ENCODE data around the gene CDH13.

CDH13 gene

DNA sequence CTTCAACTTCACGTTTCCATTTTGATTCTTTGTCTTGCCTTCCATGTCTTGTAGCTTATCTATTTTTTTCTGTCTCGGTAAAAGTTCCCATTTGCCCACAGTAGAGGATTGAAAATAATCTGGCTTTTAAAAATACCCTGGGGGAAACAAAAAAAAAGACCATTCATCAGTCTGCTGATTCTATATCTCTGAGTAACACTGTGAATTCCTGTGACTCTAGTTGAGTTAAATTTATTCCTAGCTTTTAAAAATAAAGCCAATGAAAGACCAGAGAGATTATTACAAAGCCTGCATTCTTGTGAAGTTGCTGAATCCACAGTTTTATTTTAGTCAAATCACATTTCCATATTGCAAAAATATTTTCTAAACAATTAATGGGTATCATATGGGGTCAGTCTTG is 532.3 kb downstream of the CDH13 start:
- no peak for TF ChIP-seq POLR2AphosphoS5 (IDR thresholded peaks at IDR 0.05; ENCODE audit: low read depth, low read length)
- TF ChIP-seq FOXP2 (optimal IDR thresholded peaks at IDR 0.05; ENCODE audit: borderline replicate concordance, extremely low read depth, extremely low read length, insufficient read depth): no peak
- no peak for TF ChIP-seq TAF1 (IDR thresholded peaks at IDR 0.05; ENCODE audit: borderline replicate concordance, insufficient read depth, low read length)
- TF ChIP-seq SIN3A (IDR thresholded peaks at IDR 0.05; ENCODE audit: borderline replicate concordance, insufficient read depth, low read length): no peak
- TF ChIP-seq, protein P1, sequence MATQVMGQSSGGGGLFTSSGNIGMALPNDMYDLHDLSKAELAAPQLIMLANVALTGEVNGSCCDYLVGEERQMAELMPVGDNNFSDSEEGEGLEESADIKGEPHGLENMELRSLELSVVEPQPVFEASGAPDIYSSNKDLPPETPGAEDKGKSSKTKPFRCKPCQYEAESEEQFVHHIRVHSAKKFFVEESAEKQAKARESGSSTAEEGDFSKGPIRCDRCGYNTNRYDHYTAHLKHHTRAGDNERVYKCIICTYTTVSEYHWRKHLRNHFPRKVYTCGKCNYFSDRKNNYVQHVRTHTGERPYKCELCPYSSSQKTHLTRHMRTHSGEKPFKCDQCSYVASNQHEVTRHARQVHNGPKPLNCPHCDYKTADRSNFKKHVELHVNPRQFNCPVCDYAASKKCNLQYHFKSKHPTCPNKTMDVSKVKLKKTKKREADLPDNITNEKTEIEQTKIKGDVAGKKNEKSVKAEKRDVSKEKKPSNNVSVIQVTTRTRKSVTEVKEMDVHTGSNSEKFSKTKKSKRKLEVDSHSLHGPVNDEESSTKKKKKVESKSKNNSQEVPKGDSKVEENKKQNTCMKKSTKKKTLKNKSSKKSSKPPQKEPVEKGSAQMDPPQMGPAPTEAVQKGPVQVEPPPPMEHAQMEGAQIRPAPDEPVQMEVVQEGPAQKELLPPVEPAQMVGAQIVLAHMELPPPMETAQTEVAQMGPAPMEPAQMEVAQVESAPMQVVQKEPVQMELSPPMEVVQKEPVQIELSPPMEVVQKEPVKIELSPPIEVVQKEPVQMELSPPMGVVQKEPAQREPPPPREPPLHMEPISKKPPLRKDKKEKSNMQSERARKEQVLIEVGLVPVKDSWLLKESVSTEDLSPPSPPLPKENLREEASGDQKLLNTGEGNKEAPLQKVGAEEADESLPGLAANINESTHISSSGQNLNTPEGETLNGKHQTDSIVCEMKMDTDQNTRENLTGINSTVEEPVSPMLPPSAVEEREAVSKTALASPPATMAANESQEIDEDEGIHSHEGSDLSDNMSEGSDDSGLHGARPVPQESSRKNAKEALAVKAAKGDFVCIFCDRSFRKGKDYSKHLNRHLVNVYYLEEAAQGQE (IDR thresholded peaks at IDR 0.05; ENCODE audit: insufficient read depth in 1 of 2, low read depth in 2 of 2, low read length in 2 of 2): no peak

DNA sequence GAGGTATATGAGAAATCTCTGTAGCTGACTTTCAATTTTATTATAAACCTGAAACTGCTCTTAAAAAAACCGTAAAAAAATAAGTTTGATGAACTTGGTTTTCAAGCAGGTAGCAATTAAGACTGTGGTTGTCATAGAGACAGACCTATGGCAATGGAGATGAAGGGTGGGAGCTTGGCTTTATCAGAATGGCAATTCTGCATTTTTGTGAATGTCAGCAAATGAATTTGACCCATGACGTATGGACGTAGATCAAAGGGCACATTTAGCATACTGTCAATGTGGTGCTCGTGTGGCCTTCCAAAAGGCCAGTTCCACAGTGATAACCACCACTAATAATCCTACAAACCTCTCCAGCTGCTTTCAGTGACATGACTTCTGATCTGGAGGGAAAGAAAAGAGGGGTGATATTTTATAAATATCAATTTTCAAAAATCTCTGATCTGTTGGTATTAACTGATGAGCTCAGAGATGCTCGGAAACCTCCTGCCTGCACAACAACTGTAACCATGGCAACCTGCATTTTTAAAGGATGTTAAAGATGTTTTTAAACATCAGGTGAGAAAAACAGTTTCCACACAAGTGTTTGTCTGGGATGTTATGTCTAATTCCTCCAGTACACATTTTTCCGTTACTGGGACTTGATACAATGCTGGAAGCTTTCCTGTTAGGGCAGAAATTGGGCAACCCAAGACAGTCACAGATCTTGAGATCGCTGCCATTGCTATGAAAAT is 533.7 kb downstream of the CDH13 start:
- TF ChIP-seq, protein P1 (IDR thresholded peaks at IDR 0.05; ENCODE audit: insufficient read depth in 1 of 2, low read depth in 2 of 2, low read length in 2 of 2): no peak
- TF ChIP-seq FOXP2 (optimal IDR thresholded peaks at IDR 0.05; ENCODE audit: borderline replicate concordance, extremely low read depth, extremely low read length, insufficient read depth): no peak
- no peak for TF ChIP-seq POLR2AphosphoS5 (IDR thresholded peaks at IDR 0.05; ENCODE audit: low read depth, low read length)
- TF ChIP-seq TAF1 (IDR thresholded peaks at IDR 0.05; ENCODE audit: borderline replicate concordance, insufficient read depth, low read length): no peak
- TF ChIP-seq SIN3A (IDR thresholded peaks at IDR 0.05; ENCODE audit: borderline replicate concordance, insufficient read depth, low read length): no peak

DNA sequence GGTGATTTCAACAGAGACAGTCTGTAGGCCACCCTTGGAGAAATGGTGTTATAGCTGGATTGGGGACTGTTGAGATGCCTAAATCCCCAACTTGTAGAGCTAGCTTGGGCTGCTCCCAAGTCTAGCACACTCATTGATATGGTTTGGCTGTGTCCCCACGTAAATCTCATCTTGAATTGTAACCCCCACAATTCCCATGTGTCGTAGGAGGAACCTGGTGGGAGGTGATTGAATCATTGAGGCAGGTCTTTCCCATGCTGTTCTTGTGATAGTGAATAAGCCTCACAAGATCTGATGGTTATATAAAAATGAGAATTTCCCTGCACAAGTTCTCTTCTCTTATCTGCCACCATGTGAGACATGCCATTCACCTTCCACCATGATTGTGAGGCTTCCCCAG is 536.0 kb downstream of the CDH13 start:
- TF ChIP-seq POLR2AphosphoS5 (IDR thresholded peaks at IDR 0.05; ENCODE audit: low read depth, low read length) (no peak), FOXP2 (optimal IDR thresholded peaks at IDR 0.05; ENCODE audit: borderline replicate concordance, extremely low read depth, extremely low read length, insufficient read depth) (no peak), SIN3A (IDR thresholded peaks at IDR 0.05; ENCODE audit: borderline replicate concordance, insufficient read depth, low read length) (no peak), TAF1 (IDR thresholded peaks at IDR 0.05; ENCODE audit: borderline replicate concordance, insufficient read depth, low read length) (no peak)
- TF ChIP-seq, protein P1 (IDR thresholded peaks at IDR 0.05; ENCODE audit: insufficient read depth in 1 of 2, low read depth in 2 of 2, low read length in 2 of 2): no peak

DNA sequence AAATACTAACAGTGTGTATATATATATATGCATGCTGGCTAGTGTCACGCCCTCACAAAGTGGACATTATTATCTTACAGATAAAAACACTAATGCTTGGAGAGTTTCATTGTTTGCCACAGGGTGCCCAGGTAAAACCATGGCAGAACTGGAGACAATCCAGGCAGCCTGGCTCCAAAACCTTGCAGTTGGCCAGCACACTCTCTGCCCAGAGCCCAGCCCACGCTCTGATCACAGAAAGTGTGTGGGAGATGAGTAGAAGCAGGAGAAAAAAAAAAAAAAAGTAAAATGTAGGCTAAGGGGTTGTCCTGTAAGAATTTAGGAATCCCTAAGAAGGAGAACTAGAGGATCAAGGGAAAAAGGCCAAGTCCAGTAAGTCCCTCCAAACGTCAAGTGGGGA is 538.0 kb downstream of the CDH13 start:
- TF ChIP-seq POLR2AphosphoS5 (IDR thresholded peaks at IDR 0.05; ENCODE audit: low read depth, low read length): no peak
- no peak for TF ChIP-seq TAF1 (IDR thresholded peaks at IDR 0.05; ENCODE audit: borderline replicate concordance, insufficient read depth, low read length)
- TF ChIP-seq, protein P1 (IDR thresholded peaks at IDR 0.05; ENCODE audit: insufficient read depth in 1 of 2, low read depth in 2 of 2, low read length in 2 of 2): no peak
- TF ChIP-seq SIN3A (IDR thresholded peaks at IDR 0.05; ENCODE audit: borderline replicate concordance, insufficient read depth, low read length): no peak
- TF ChIP-seq FOXP2 (optimal IDR thresholded peaks at IDR 0.05; ENCODE audit: borderline replicate concordance, extremely low read depth, extremely low read length, insufficient read depth): no peak
